Left hindlimb (tissue), 1 donor: ENCODE measurements around the gene MRO.
"Not testable (repeated sequence)": the region's sequence is repeated elsewhere in the genome, so short reads cannot be mapped to it uniquely, and the experiment has no call there.

Experiments used
- DNase-seq: peaks from one replicate; pipeline ENCODE4 v3.0.0-alpha.2; 2018

MRO gene

GRCh38 chr18:50819728-50820378 lies at the start of gene MRO:
TSS of gene MRO (minus strand) at chr18:50820016. CDS start at chr18:50809400, 10,616 bp downstream.
- DNase-seq = peak; percentile 87

DNA sequence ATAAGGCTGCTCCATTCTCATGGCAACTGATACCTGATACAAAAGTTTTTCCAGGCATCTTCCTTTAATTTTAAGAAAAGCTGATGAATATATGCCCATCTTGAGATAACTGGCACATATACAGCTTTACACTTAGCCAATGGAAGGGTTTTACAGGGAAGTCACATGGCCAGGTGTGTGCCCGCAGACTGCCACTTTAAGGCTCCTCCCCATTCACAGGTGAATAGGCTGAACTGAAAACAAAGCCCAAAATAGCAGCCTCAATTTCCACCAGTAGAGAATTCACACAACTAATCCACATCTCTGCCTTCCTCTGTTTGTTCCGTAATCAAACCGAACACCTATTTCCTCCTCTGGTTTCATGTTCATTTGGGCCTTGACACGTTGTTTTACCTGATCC lies 49.3 kb upstream of the MRO start:
- DNase-seq = no peak

DNA sequence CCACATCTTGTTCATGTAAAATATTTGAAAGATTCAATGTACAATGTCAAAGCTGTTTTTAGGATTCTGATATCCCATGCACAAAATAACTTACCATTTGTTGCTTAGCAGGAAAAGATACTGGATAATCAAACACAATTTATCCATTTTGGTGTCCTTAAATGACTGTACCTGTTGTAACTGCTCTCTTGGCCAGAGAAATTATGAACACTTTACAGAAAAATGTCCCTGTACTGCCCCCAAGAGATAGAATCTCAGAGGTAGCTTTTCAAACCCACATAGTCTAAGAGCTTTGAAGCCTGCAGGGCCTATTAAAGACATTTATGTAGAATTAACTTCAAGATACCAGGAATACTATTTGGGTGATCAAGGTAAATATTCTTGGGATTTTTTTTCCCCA lies 46.9 kb upstream of the MRO start:
- DNase-seq = no peak

GRCh38 chr18:50863840-50864375 lies 44.1 kb upstream of the MRO start:
- no peak for DNase-seq

DNA sequence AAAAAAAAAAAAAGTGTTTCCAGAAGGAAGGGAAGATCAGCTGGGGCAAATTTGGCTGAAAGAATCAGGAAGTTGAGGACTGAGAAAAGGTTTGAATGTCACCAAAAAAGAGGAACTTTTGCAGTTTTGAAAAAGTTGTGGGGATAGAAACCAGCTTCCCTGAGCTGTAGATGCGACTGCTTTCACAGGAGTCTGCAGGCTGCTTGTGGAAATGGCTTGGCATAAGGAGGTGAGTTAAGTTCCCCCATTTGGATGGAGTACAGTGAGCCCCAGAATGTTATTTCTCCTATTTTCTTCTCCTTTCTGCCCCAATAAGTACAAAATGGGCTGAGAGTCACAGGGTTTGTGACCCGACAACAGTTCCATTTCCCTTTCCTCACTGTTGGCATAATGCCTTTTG lies 42.6 kb upstream of the MRO start:
- no peak for DNase-seq

DNA sequence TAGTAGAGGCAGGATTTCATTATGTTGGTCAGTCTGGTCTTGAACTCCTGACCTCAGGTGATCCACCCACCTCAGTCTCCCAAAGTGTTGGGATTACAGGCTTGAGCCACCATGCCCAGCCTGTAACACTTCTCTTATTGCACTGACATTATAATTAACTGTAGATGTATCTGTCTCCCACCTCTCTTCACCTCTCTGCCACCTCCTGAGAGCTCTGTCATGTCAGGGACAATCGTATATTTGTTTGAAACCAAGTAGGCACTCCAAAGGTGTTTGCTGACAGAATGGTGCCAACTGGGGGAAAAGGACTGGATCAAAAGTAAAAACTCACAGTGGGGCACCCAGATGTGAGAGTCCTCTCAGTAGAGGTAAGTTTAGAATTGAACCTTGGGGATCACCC lies 41.8 kb upstream of the MRO start:
- no peak for DNase-seq

DNA sequence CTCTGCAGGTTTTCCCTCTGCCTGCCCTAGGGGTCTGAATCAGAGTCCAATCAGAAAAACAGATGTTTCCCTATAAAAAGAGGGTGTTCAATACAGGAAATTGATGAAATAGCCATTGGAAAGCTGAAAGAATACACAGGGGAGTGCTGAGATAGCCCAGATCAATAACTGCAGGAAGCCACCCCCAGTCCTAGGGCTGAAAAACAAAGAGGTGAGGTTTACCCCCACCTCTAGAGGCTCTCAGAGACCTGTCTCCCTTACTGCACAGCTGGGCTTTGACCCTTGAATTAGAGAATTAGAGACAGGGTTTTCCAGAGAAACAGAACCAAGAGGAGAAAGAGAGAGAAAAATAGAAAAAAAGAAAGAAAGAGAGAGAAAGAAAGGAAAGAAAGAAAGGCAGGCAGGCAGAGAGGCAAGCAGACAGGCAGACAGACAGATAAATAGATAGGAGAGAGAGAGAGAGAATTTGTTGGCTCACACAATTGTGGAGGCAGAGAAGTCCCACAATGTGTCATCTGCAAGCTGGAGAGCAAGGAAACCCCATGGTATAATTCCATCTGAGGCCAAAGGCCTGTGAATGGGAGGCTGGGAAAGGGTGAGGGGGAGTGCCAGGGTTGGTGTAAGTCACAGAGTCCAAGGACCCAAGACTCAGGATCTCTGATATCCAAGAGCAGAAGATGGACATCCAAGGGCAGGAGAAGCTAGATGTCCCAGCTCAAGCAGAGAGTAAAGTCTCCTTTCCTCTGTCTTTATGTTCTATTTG lies 40.2 kb upstream of the MRO start:
- DNase-seq = no peak

- no peak for DNase-seq
These were observed 37.9 kb upstream of the MRO start for GRCh38 chr18:50857694-50858093.

DNA sequence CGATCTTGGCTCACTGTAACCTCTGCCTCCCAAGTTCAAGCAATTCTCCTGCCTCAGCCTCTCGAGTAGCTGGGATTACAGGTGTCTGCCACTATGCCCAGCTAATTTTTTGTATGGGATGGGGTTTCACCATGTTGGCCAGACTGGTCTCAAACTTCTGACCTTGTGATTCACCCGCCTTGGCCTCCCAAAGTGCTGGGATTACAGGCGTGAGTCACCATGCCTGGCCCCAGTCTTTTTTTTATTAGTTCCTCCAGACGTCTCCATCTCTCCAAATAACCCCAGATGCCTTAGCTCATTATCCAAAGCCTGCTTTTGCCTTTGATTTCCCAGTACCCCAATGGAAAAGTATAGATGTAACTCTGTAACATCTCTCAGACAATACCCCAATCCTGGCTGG lies 37.4 kb upstream of the MRO start:
- DNase-seq = not testable (repeated sequence)

GRCh38 chr18:50855976-50856757 lies 36.4 kb upstream of the MRO start:
- no peak for DNase-seq

- no peak for DNase-seq
These were observed 34.1 kb upstream of the MRO start for GRCh38 chr18:50853863-50854271.

DNA sequence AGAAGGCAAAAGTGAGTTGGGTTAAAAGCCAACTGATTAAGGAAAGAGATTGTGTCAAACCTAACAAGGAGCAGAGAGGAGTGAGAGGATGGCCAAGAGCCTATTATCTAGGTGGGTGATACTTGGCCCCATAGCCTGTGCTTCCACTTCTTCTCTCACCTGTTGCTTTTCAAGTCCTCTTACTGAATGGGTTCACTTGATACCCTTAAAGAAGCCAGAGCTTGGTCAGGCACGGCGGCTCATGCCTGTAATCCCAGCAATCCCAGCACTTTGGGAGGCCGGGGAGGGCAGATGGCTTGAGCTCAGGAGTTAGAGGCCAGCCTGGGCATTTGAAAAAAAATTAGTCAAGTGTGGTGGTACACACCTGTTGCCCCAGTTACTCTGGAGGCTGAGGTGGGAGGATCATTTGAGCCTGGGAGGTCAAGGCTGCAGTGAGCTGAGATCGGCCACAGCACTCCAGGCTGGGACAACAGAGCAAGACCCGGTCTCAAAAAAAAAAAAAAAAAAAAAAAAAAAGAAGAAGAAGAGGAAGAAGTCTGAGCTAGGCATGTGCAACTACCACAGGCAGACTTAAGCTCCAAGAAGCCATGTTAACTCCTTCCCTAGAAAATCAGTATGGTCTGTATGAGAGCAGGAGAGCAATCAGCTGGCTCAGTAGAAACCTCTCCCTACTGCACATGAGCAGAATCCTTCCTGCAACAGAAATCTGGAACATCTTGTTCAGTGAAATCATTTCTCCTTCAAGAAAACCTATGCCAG lies 30.7 kb upstream of the MRO start:
- DNase-seq = no peak

- DNase-seq = no peak
These were observed 29.6 kb upstream of the MRO start for GRCh38 chr18:50849419-50849821.

- DNase-seq = no peak
These were observed 29.2 kb upstream of the MRO start for GRCh38 chr18:50848991-50849390.

DNA sequence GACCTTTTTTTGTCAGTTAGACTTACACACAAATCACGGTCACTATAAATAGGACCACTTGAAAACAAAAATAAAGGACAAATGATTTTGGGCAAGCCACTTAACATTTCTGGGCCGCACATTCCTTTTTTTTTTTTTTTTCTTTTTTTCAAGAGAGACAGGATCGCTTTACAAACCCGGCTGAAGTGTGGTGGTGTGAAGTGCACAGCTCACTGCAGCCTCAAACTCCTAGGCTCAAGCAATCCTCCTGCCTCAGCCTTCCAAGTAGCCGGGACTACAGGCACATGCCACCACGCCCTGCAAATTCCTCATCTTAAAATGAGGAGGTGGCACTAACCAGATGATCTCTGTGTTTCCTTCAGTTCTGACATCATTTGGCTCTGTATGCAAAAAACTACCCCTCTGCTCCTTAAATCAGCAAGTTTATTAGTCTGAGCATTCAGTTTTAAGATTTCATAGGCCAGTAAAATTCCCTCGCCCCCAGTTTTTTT lies 28.3 kb upstream of the MRO start:
- DNase-seq = no peak

GRCh38 chr18:50847192-50847591 lies 27.4 kb upstream of the MRO start:
- DNase-seq = no peak

GRCh38 chr18:50844960-50845359 lies 25.1 kb upstream of the MRO start:
- DNase-seq = no peak

DNA sequence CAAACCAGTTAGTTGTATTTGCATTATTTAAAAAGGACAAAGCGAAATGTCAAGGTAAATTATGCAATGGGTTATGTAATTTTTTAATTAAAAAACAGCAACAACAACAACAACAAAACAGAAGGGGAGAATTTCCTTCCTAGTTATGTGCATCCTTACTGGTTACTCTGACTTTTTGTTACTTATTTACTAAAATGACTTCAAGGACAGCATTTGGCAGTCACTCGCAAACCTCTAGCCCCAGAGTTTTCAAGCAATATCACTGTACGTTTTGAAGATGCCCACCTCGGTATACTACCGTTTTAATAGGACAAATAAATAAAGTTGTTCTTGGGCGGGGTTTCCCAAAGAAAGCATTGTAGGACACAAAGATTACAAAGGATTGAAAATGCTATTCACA lies 24.7 kb upstream of the MRO start:
- no peak for DNase-seq

- DNase-seq = no peak
These were observed 23.0 kb upstream of the MRO start for GRCh38 chr18:50842846-50843245.

DNA sequence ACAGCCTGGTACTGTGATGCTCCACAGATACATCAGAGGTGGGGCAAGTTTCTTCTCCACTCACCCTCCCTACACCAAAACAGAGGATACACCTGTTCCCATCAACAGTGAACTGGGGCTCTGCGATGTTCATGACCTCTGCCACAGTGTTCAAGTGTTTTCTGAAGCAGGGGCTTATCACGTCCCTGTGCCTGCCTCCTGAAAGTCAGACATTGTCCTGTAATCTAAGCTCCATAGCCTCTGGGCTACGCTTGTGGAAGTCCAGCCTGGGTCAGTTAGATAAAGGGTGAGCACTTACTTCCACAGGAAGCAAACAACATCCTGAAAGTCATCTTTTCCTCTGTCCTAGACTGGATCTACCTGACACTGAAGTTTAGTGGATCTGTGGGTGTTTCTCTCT lies 20.2 kb upstream of the MRO start:
- no peak for DNase-seq

GRCh38 chr18:50839341-50839740 lies 19.5 kb upstream of the MRO start:
- no peak for DNase-seq

- DNase-seq = no peak
These were observed 16.7 kb upstream of the MRO start for GRCh38 chr18:50836521-50836957.

DNA sequence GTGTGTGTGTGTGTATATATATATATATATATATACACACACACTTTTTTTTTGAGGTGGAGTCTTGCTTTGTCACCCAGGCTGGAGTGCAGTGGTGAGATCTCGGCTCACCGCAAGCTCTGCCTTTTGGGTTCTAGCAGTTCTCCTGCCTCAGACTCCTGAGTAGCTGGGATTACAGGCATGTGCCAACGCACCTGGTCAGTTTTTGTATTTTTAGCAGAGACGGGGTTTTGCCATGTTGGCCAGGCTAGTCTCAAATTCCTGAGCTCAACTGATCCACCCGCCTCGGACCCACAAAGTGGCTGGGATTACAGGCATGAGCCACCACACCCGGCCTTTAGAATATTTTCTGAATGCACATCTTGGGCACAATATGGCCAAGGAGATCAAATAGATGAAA lies 13.7 kb upstream of the MRO start:
- not testable (repeated sequence) for DNase-seq
